Measurements from ENCODE around the gene IGLL1.

GRCh38 chr22:23564276-23564675, 15.8 kb downstream of the IGLL1 start:
- TF ChIP-seq CTCF (conservative IDR thresholded peaks at IDR 0.05; ENCODE audit: low read length) (no peak), EZH2phosphoT487 (IDR thresholded peaks at IDR 0.05; ENCODE audit: borderline replicate concordance, low read depth, low read length) (no peak)
